ENCODE data around the gene KLF16.

- TF ChIP-seq CTCF (conservative IDR thresholded peaks at IDR 0.05), result no peak
- TF ChIP-seq EZH2 (IDR thresholded peaks at IDR 0.05; ENCODE audit: low read depth), result no peak
These were observed 9.3 kb downstream of the KLF16 start for GRCh38 chr19:1854039-1854541.

Data from PC-9 (cell line).